HepG2 (cell line): Measurements from ENCODE around the gene ARHGEF12.

ENCODE experiments used
- CTCF ChIP-seq: sonication (generic); formaldehyde crosslinking; IDR thresholded peaks from 2 replicates; pipeline ENCODE4 v1.5.0; 2020; ENCODE audit warnings: mild to moderate bottlenecking, missing genetic modification reagents, moderate library complexity
- ZNF160 ChIP-seq: sonication (generic); formaldehyde crosslinking; IDR thresholded peaks from 2 replicates; pipeline ENCODE4 v1.8.0; 2022; ENCODE audit warnings: mild to moderate bottlenecking, inconsistent platforms, missing genetic modification reagents

DNA sequence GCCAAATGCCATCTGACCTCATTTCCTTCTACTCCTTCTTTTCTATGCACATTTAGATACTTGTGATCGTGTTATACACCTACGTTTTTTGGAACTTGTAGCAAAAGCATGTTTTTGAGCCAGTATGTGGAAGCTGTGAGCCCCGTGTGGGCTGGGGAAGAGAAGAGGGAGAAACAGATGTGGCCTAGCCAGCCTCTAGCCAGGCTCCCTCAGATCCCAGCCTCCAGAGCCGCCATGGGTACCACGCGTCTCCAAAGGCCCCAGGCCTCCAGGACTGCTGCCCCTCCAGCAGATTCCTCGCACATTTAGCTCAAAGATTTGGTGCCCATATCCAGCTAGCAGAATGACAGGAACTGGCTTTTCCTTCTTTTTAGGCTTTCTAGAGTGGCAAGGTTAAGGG is 28.1 kb upstream of the ARHGEF12 start:
- TF ChIP-seq CTCF (CRISPR knock-in tag) (no peak), ZNF160 (CRISPR knock-in tag) (no peak)
